HepG2 (cell line): ENCODE results near the gene FCER1G. TPM values are rescaled to one million over a fixed set of nuclear protein-coding genes. Genes with fewer than 3 reads are reported as not detected.

Source experiments
- AKNA ChIP-seq: sonication (generic); formaldehyde crosslinking; IDR thresholded peaks from 2 replicates; pipeline ENCODE4 v1.4.0; 2020; ENCODE audit warnings: missing genetic modification reagents, borderline replicate concordance
- CTCF ChIP-seq: sonication (generic); formaldehyde crosslinking; IDR thresholded peaks from 2 replicates; pipeline ENCODE4 v1.5.0; 2020; ENCODE audit warnings: mild to moderate bottlenecking, missing genetic modification reagents, moderate library complexity
- GZF1 ChIP-seq: sonication (generic); formaldehyde crosslinking; IDR thresholded peaks from 2 replicates; pipeline ENCODE4 v1.5.1; 2020; ENCODE audit warnings: mild to moderate bottlenecking, missing genetic modification reagents
- MBD4 ChIP-seq: IDR thresholded peaks from 2 replicates; pipeline ENCODE4 v1.6.1; 2012; ENCODE audit warnings: low read length, inconsistent platforms, borderline replicate concordance
- NFAT5 ChIP-seq: sonication (generic); formaldehyde crosslinking; IDR thresholded peaks from 2 replicates; pipeline ENCODE4 v1.4.0; 2020; ENCODE audit warnings: missing genetic modification reagents
- POGK ChIP-seq: sonication (generic); formaldehyde crosslinking; conservative IDR thresholded peaks from 2 replicates; pipeline ENCODE4 v1.8.0; 2022; ENCODE audit warnings: mild to moderate bottlenecking, moderate library complexity, missing genetic modification reagents
- SIX4 ChIP-seq: sonication (generic); formaldehyde crosslinking; IDR thresholded peaks from 2 replicates; pipeline ENCODE4 v1.4.0; 2020; ENCODE audit warnings: missing genetic modification reagents
- TOPORS ChIP-seq: sonication (generic); formaldehyde crosslinking; IDR thresholded peaks from 2 replicates; pipeline ENCODE4 v1.8.0; 2023; ENCODE audit warnings: mild to moderate bottlenecking, missing genetic modification reagents
- USF2 ChIP-seq, 2 experiments: sonication (generic) in 1 of 2; formaldehyde crosslinking in 1 of 2; IDR thresholded peaks; 2 replicates each; pipeline versions ENCODE4 v1.5.1 to v1.6.1; 2011 to 2020; ENCODE audit warnings: borderline replicate concordance in 1 of 2, low read depth in 1 of 2, low read length in 1 of 2, mild to moderate bottlenecking in 1 of 2, missing genetic modification reagents in 1 of 2, moderate library complexity in 1 of 2
- ZFP62 ChIP-seq: sonication (generic); formaldehyde crosslinking; IDR thresholded peaks from 2 replicates; pipeline ENCODE4 v1.4.0; 2020; ENCODE audit warnings: missing genetic modification reagents
- ZNF672 ChIP-seq: sonication (generic); formaldehyde crosslinking; IDR thresholded peaks from 2 replicates; pipeline ENCODE4 v1.8.1; 2022; ENCODE audit warnings: missing genetic modification reagents
- polyA plus RNA-seq, 8 experiments: library from polyadenylated mRNA; depleted of rRNA in 3 of 8; stranded (reverse) in 7 of 8; unstranded in 1 of 8; fragments of >200 nt; fragmentation: Illumina TruSeq in 4 of 8; extraction: Trizol in 4 of 8; gene quantifications; 2 replicates each; pipeline versions ENCODE4 v1.2.1 to v1.2.3, GENCODE V29; 2011 to 2016; ENCODE audit warnings: low read depth in 4 of 8, missing spikeins in 1 of 8, mixed read lengths in 1 of 8; ENCODE audit not compliant: insufficient read depth in 1 of 8
- total RNA-seq, 5 experiments: library from RNA; depleted of rRNA; stranded (reverse); fragments of >200 nt; fragmentation: Illumina TruSeq; extraction: Trizol; gene quantifications; 2 replicates each; pipeline ENCODE4 v1.2.3, GENCODE V29; 2016; ENCODE audit warnings: low read depth in 1 of 5

FCER1G gene
- total and polyA plus RNA-seq, 2 of the 13 experiments (the other 11 are each of a cell fraction or from before 2014, with no cell fraction given): 1.3 to 6.4 TPM

- TF ChIP-seq POGK (CRISPR knock-in tag) (peak; percentile 39; the same call in 1 of the 2 replicates), ZNF672 (CRISPR knock-in tag) (no peak), GZF1 (CRISPR knock-in tag) (no peak), MBD4 (no peak), CTCF (no peak), SIX4 (no peak), ZFP62 (CRISPR knock-in tag) (no peak), TOPORS (CRISPR knock-in tag) (no peak; the same call in 1 of the 2 replicates), NFAT5 (CRISPR knock-in tag) (no peak), USF2 (IDR thresholded peaks at IDR 0.05; ENCODE audit: low read depth, low read length) (no peak), USF2 (CRISPR knock-in tag; IDR thresholded peaks at IDR 0.05; ENCODE audit: borderline replicate concordance) (no peak), AKNA (CRISPR knock-in tag) (no peak)
These were observed 4.2 kb downstream of the FCER1G start (continued) for GRCh38 chr1:161219078-161219892.
